ENCODE measurements around the gene WDR46. TPM values are rescaled to one million over a fixed set of nuclear protein-coding genes. Genes with fewer than 3 reads are reported as not detected.

Gene WDR46
- total RNA-seq, 1 donor from 2014 or later: 36.3 TPM

DNA sequence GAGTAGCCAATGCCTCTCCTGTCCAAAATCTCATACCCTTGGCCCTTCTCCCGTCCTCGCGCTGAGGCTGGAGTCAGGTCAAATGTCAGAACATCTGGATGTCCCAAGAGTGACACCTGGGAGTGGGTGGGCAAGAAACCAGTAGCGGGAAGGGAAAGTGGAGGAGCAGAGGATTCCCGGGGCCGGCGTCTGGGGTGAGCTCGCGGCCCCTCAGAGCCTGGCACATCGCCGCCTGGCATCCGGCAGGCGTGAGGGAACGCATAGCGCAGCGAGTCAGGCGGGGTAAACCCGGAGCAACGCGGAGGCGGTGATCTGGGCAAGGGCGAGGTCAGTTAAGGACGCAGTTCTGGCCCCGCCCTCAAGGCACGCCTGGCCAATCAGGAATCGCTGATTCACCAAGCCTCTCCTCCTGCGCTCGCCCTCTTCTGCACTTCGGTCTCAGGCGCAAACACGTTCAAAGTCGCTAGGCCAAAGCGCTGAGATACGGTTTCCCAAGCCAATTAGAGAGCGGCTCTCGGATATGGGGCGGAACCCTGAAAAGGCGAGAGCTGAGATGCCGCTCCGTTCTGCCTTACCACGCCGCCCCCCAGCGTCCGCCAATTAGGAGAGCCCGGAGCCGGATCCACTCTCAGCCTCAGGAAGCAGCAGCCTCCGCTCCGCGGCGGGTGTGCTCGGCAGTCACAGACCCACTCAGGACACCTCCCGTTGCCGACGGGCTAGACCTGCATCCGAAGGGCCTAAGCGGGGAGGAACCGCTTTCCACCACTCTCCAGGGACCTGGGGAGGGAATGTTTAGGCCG, 39.9 kb downstream of the WDR46 start:
- H3K36me3 ChIP-seq: peaks cover 0 to 5% of the 10 kb centered on the region in 2 donors
- TF ChIP-seq, protein P1, sequence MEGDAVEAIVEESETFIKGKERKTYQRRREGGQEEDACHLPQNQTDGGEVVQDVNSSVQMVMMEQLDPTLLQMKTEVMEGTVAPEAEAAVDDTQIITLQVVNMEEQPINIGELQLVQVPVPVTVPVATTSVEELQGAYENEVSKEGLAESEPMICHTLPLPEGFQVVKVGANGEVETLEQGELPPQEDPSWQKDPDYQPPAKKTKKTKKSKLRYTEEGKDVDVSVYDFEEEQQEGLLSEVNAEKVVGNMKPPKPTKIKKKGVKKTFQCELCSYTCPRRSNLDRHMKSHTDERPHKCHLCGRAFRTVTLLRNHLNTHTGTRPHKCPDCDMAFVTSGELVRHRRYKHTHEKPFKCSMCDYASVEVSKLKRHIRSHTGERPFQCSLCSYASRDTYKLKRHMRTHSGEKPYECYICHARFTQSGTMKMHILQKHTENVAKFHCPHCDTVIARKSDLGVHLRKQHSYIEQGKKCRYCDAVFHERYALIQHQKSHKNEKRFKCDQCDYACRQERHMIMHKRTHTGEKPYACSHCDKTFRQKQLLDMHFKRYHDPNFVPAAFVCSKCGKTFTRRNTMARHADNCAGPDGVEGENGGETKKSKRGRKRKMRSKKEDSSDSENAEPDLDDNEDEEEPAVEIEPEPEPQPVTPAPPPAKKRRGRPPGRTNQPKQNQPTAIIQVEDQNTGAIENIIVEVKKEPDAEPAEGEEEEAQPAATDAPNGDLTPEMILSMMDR (IDR thresholded peaks at IDR 0.05): peak in 2 of 3 experiments; percentile 13 to 24
- TF ChIP-seq POLR2A (IDR thresholded peaks at IDR 0.05): peak in 1 of 2 donors; percentile 71
- peak; percentile 90 to 92 for TF ChIP-seq POLR2AphosphoS5 (IDR thresholded peaks at IDR 0.05; ENCODE audit: insufficient read depth in 1 of 2, low read depth in 1 of 2)
- peak overlapping the region; percentile 96 for H3K27ac ChIP-seq
- intact Hi-C loops (cut with DNase I): loop anchor here (5.0 to 10.0 kb wide), 3 partner anchors 87 to 232 kb away; no protein-coding TSS in a partner anchor
- H3K4me1 ChIP-seq: peaks cover 27% of the 10 kb centered on the region
- H3K9me3 ChIP-seq: no peaks in the 10 kb centered on the region
- H3K4me3 ChIP-seq: peak overlapping the region; percentile 45 to 58
- peak; percentile 99 for DNase-seq (ENCODE audit: extremely low spot score in 2 of 2)
- no peaks in the 10 kb centered on the region for H3K27me3 ChIP-seq

DNA sequence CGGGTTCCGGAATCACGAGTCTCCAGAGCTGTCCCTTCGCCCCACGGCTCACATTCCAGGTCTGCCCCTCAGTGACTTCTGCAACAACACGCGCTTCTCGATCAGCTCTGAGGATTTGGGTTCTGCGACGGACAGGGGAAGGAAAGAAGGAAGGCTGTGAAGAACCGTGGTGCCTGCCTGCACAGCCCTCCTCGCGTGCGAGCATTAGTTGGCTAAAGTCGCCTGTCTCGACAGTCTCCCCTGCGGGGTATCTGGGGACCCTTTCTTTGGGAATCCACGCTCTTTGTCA, 40.5 kb downstream of the WDR46 start:
- intact Hi-C loops (cut with DNase I): loop anchor here (5.0 to 10.0 kb wide), 3 partner anchors 86 to 231 kb away; no protein-coding TSS in a partner anchor
- TF ChIP-seq POLR2AphosphoS5 (IDR thresholded peaks at IDR 0.05; ENCODE audit: insufficient read depth in 1 of 2, low read depth in 1 of 2): no peak
- no peak for TF ChIP-seq POLR2A (IDR thresholded peaks at IDR 0.05)
- TF ChIP-seq, protein P1 (IDR thresholded peaks at IDR 0.05): no peak
- Histone ChIP-seq H3K4me1 (peaks cover 27% of the 10 kb centered on the region), H3K27me3 (no peaks in the 10 kb centered on the region), H3K27ac (peak overlapping the region; percentile 96), H3K36me3 (peaks cover 0 to 5% of the 10 kb centered on the region in 2 donors), H3K9me3 (no peaks in the 10 kb centered on the region), H3K4me3 (peak overlapping the region; percentile 45 to 58)
- no peak for DNase-seq (ENCODE audit: extremely low spot score in 2 of 2)

DNA sequence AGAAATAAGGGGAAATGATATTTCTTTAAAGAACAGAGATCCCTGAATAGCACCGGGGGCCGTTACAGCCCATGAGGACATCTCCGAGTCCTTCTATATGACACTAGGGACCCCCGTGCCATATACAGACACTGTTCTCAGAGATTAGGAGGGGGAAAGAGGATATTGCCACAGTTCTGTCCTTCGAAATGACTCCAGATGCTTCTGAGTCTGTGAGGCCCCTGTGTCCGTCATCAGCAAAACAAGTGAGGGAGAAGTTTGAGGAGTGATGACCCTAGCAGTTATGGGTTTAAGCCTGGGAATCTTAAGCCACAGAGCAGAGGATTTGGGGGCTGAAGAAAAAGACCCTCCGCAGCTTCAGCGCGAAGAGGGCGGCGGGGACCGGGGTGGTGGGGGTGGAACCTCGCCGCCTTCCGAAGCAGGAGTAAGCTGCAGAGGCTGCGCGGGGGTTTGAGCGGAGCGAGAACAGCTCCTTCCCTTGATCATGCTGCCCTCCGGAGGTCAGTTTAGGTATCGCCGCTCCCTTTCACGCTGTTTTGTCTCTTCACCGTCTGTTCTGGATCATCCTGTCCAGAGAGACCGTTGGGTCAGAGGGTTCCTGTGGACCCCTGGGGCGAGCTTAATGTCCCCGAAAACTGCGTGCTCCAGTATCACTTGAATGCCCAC, 40.9 kb downstream of the WDR46 start:
- Histone ChIP-seq H3K36me3 (peaks cover 0 to 5% of the 10 kb centered on the region in 2 donors), H3K9me3 (no peaks in the 10 kb centered on the region), H3K4me3 (peak overlapping the region; percentile 45 to 58), H3K27ac (peak overlapping the region; percentile 96), H3K27me3 (no peaks in the 10 kb centered on the region), H3K4me1 (peaks cover 27% of the 10 kb centered on the region)
- intact Hi-C loops (cut with DNase I): loop anchor here (5.0 to 10.0 kb wide), 3 partner anchors 86 to 231 kb away; no protein-coding TSS in a partner anchor
- peak in 1 of 2 donors; percentile 94 for DNase-seq (ENCODE audit: extremely low spot score in 2 of 2)
- TF ChIP-seq POLR2A (IDR thresholded peaks at IDR 0.05): no peak
- peak in 1 of 2 donors; percentile 56 for TF ChIP-seq POLR2AphosphoS5 (IDR thresholded peaks at IDR 0.05; ENCODE audit: insufficient read depth in 1 of 2, low read depth in 1 of 2)
- TF ChIP-seq, protein P1 (IDR thresholded peaks at IDR 0.05): peak; percentile 70 to 94 (median 87)

DNA sequence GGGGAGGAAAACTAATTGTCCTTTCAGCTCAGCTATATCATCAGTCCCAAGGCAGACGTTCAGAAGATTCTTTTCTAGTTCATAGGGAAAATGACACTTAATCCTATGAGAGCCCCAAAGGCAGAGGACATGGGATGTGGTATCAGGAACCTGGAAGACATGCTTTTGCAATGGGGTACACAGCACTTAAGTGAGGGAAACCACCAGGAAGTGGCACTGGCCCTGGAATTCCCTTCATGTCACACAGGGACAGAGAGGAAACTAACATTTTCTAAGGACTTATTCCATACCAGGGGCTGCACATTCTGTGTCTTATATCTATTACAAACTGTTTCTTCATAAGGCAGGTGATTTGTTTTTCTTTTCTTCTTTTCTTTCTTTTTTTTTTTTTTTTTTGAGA, 45.6 kb downstream of the WDR46 start:
- Histone ChIP-seq H3K4me3 (no peak overlapping the region), H3K27me3 (no peaks in the 10 kb centered on the region), H3K4me1 (peaks cover 6% of the 10 kb centered on the region), H3K9me3 (no peaks in the 10 kb centered on the region), H3K36me3 (no peaks in the 10 kb centered on the region), H3K27ac (no peak overlapping the region)
- no peak for TF ChIP-seq POLR2AphosphoS5 (IDR thresholded peaks at IDR 0.05; ENCODE audit: insufficient read depth in 1 of 2, low read depth in 1 of 2)
- TF ChIP-seq, protein P1 (IDR thresholded peaks at IDR 0.05): no peak
- no peak for TF ChIP-seq POLR2A (IDR thresholded peaks at IDR 0.05)
- no peak for DNase-seq (ENCODE audit: extremely low spot score in 2 of 2)
- intact Hi-C loops (cut with DNase I): loop anchor here (10.0 kb wide), 1 partner anchor 129 kb away; no protein-coding TSS in a partner anchor
